ENCODE data around the gene PAXIP1. TPM values are rescaled to one million over a fixed set of nuclear protein-coding genes. Genes with fewer than 3 reads are reported as not detected.

PAXIP1 gene
- total RNA-seq, 4 donors from 2014 or later = 6.5 to 9.0 (median 7.7) TPM

- no peak for ATAC-seq
- no peak for TF ChIP-seq POLR2A (IDR thresholded peaks at IDR 0.05)
- TF ChIP-seq CTCF (IDR thresholded peaks at IDR 0.05 in 4 of 5, conservative IDR thresholded peaks at IDR 0.05 in 1 of 5) = no peak
- in situ Hi-C loops (cut with MboI; ENCODE audit: low sequenced_read_pairs in 4 of 4) (no loop called here), intact Hi-C loops (cut with DNase I; ENCODE audit: low total_unique reads) (no loop called here)
- no peaks in the 10 kb centered on the region for H3K9me3 ChIP-seq
- H3K27ac ChIP-seq = no peak overlapping the region
- no peak overlapping the region for H3K4me3 ChIP-seq
- H3K36me3 ChIP-seq = no peaks in the 10 kb centered on the region
- H3K4me1 ChIP-seq = no peaks in the 10 kb centered on the region
- no peak for DNase-seq
- H3K27me3 ChIP-seq = no peaks in the 10 kb centered on the region
These were observed 106.8 kb downstream of the PAXIP1 start for GRCh38 chr7:154896076-154896475.

Other genes starting within 250 kb of the PAXIP1 start
- not detected for gene HTR5A, start 67.2 kb upstream of the PAXIP1 start, total RNA-seq